GM12873 (cell line): Measurements from ENCODE around the gene DGKB.

Source experiments
- TF ChIP-seq, protein P1 (sequence below): IDR thresholded peaks from 2 replicates; pipeline ENCODE4 v1.5.1; 2012; ENCODE audit warnings: low read depth, mild to moderate bottlenecking, moderate library complexity, low read length, control low read depth; ENCODE audit not compliant: insufficient read depth; ENCODE audit errors: missing control alignments

Gene DGKB

DNA sequence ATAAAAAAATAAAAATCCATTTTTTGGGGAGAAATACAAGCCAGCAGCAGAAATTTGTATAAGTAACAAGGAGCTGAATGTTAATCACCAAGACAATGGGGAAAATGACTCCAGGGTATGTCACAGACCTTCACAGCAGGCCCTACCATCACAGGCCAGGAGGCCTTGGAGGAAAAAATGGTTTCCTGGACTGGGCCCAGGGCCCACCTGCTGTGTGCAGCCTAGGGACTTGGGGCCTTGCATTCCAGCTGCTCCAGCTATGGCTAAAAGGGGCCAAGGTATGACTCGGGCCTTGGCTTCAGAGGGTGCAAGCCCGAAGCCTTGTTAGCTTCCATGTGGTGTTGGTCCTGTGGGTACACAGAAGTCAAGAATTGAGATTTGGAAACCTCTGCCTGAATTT is 126.3 kb downstream of the DGKB start:
- TF ChIP-seq, protein P1, sequence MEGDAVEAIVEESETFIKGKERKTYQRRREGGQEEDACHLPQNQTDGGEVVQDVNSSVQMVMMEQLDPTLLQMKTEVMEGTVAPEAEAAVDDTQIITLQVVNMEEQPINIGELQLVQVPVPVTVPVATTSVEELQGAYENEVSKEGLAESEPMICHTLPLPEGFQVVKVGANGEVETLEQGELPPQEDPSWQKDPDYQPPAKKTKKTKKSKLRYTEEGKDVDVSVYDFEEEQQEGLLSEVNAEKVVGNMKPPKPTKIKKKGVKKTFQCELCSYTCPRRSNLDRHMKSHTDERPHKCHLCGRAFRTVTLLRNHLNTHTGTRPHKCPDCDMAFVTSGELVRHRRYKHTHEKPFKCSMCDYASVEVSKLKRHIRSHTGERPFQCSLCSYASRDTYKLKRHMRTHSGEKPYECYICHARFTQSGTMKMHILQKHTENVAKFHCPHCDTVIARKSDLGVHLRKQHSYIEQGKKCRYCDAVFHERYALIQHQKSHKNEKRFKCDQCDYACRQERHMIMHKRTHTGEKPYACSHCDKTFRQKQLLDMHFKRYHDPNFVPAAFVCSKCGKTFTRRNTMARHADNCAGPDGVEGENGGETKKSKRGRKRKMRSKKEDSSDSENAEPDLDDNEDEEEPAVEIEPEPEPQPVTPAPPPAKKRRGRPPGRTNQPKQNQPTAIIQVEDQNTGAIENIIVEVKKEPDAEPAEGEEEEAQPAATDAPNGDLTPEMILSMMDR, result no peak

GRCh38 chr7:14773729-14774271 is 128.8 kb downstream of the DGKB start:
- TF ChIP-seq, protein P1, result no peak

- TF ChIP-seq, protein P1, result no peak
These were observed 131.9 kb downstream of the DGKB start for GRCh38 chr7:14770614-14771013.

DNA sequence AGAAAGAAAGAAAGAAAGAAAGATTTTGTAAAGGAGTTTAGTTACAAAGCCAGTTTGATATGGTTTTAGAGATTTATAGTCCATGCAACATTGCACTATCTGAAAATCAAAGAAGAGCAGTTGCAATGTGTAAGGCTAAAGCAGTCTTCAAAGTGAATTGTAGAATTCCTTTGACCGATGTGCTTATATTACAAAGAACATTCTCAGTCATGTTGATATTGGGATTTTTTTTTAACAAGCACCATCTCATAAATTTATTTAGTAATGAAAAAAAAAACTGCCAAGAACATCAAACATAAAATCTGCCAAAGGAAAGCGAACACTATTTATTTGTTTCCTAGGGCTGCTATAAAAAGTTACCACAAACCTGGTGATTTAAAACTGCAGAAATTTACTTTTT is 133.3 kb downstream of the DGKB start:
- TF ChIP-seq, protein P1, result no peak

DNA sequence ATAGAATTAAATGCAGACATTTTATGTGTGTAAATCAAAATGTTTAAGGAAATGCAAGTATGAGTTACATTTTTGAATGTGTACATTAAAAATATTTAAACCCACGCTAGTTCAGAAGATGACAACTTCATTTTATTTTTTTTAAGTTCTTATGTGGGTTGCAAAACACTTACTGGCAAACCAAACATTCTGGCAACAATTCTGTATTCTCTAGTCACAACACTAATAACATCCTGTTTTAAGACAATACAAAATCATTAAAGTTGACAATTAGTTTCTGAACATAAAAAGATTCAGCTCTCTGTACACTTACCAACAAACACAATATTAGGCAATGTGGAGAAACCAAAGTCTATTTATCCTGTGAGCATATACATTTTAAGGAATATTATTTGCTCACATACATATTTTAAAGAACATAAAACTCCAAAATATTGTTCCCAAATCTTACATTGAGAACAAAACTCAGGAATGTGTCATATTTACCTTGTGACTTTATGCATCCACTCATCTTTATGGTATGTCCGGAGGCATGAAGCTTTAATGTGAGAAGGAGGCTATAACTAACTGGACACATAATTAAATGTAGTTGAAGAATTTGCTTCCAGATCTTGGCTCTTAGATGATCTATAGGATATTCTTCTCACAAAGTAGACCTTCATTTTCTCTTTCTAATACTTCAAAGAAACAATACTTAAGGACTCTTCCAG is 134.7 kb downstream of the DGKB start:
- TF ChIP-seq, protein P1, result no peak

GRCh38 chr7:14766747-14767146 is 135.8 kb downstream of the DGKB start:
- TF ChIP-seq, protein P1, result no peak

- TF ChIP-seq, protein P1, result no peak
These were observed 136.8 kb downstream of the DGKB start for GRCh38 chr7:14765731-14766130.
